ENCODE data around the gene CALN1. TPM values are rescaled to one million over a fixed set of nuclear protein-coding genes. Genes with fewer than 3 reads are reported as not detected.

The CALN1 gene
- total and polyA plus RNA-seq, 2 experiments from 2014 or later, result 7.6 to 14.5 TPM

- no peak for ATAC-seq
- Mint-ChIP-seq H3K36me3 (ENCODE audit: low read depth) (peaks cover 17% of the 10 kb centered on the region), H3K4me3 (no peak overlapping the region), H3K4me1 (peaks cover 5% of the 10 kb centered on the region; the same call in 1 of the 3 replicates), H3K27me3 (ENCODE audit: insufficient read depth, low read depth, poor library complexity) (peaks cover 7% of the 10 kb centered on the region), H3K9me3 (peaks cover 13% of the 10 kb centered on the region; the same call in 2 of the 3 replicates), H3K27ac (no peak overlapping the region)
- H4K20me1 ChIP-seq (replicated peaks; ENCODE audit: insufficient read depth), result no peaks in the 10 kb centered on the region
- TF ChIP-seq ZNF114 (CRISPR knock-in tag; IDR thresholded peaks at IDR 0.05) (no peak), ETS1 (IDR thresholded peaks at IDR 0.05) (no peak), ZNF331 (CRISPR knock-in tag; IDR thresholded peaks at IDR 0.05; ENCODE audit: low read depth) (no peak), REST (IDR thresholded peaks at IDR 0.05; ENCODE audit: unreplicated experiment) (no peak), STAT1 (IDR thresholded peaks at IDR 0.05; ENCODE audit: unreplicated experiment) (no peak), NANOG (IDR thresholded peaks at IDR 0.05; ENCODE audit: borderline replicate concordance) (no peak), ZNF462 (CRISPR knock-in tag; IDR thresholded peaks at IDR 0.05) (no peak), CREB1 (CRISPR knock-in tag; IDR thresholded peaks at IDR 0.05; ENCODE audit: low read depth) (no peak), EZH2phosphoT487 (IDR thresholded peaks at IDR 0.05; ENCODE audit: unreplicated experiment) (no peak), EZH2 (IDR thresholded peaks at IDR 0.05; ENCODE audit: low read depth, unreplicated experiment) (no peak), POLR2AphosphoS5 (IDR thresholded peaks at IDR 0.05; ENCODE audit: low read depth) (no peak), JUNB (IDR thresholded peaks at IDR 0.05; ENCODE audit: unreplicated experiment) (no peak)
- TF ChIP-seq, protein P1, sequence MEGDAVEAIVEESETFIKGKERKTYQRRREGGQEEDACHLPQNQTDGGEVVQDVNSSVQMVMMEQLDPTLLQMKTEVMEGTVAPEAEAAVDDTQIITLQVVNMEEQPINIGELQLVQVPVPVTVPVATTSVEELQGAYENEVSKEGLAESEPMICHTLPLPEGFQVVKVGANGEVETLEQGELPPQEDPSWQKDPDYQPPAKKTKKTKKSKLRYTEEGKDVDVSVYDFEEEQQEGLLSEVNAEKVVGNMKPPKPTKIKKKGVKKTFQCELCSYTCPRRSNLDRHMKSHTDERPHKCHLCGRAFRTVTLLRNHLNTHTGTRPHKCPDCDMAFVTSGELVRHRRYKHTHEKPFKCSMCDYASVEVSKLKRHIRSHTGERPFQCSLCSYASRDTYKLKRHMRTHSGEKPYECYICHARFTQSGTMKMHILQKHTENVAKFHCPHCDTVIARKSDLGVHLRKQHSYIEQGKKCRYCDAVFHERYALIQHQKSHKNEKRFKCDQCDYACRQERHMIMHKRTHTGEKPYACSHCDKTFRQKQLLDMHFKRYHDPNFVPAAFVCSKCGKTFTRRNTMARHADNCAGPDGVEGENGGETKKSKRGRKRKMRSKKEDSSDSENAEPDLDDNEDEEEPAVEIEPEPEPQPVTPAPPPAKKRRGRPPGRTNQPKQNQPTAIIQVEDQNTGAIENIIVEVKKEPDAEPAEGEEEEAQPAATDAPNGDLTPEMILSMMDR (conservative IDR thresholded peaks at IDR 0.05; ENCODE audit: low read depth in 2 of 2), result no peak
- DNase-seq (ENCODE audit: low spot score), result no peak
- H3K4me3 ChIP-seq, result no peak overlapping the region
- no peaks in the 10 kb centered on the region for H3K4me1 ChIP-seq (ENCODE audit: insufficient read depth)
- H3K27me3 ChIP-seq (ENCODE audit: insufficient read depth), result no peaks in the 10 kb centered on the region
- H3F3A ChIP-seq (replicated peaks; ENCODE audit: low read depth), result no peaks in the 10 kb centered on the region
- H3K79me2 ChIP-seq (replicated peaks; ENCODE audit: insufficient read depth), result no peaks in the 10 kb centered on the region
- no peaks in the 10 kb centered on the region for H3K9me2 ChIP-seq (ENCODE audit: insufficient read depth)
- no peak overlapping the region for H3K27ac ChIP-seq (ENCODE audit: low read depth)
- H2AFZ ChIP-seq, result no peak overlapping the region
- H3K4me2 ChIP-seq, result no peak overlapping the region
- H3K36me3 ChIP-seq (ENCODE audit: insufficient read depth), result no peaks in the 10 kb centered on the region
Observed at GRCh38 chr7:71804256-71804655, 607.9 kb downstream of the CALN1 start.

Data from GM23338 (cell line).